ENCODE measurements around the gene DNM1. TPM values are rescaled to one million over a fixed set of nuclear protein-coding genes. Genes with fewer than 3 reads are reported as not detected.

The DNM1 gene
- total RNA-seq, 2 experiments from 2014 or later: 0.36 to 0.59 TPM

- ChIA-PET CTCF (interaction anchor here (0.7 to 2.7 kb wide), 5 partner anchors 9 to 43 kb away, joined by 3 to 10 read pairs (median 3); partner anchors contain the start of gene DNM1), POLR2A (interaction anchor here (0.6 to 1.7 kb wide), 8 partner anchors 10 to 356 kb away, joined by 3 to 9 read pairs (median 4); no protein-coding TSS in a partner anchor)
- H3K36me3 Mint-ChIP-seq (ENCODE audit: low read depth): peaks cover 19% of the 10 kb centered on the region
- peak within 1 kb of the TSS; percentile 87 for H3K27ac Mint-ChIP-seq
- TF ChIP-seq, protein P1, sequence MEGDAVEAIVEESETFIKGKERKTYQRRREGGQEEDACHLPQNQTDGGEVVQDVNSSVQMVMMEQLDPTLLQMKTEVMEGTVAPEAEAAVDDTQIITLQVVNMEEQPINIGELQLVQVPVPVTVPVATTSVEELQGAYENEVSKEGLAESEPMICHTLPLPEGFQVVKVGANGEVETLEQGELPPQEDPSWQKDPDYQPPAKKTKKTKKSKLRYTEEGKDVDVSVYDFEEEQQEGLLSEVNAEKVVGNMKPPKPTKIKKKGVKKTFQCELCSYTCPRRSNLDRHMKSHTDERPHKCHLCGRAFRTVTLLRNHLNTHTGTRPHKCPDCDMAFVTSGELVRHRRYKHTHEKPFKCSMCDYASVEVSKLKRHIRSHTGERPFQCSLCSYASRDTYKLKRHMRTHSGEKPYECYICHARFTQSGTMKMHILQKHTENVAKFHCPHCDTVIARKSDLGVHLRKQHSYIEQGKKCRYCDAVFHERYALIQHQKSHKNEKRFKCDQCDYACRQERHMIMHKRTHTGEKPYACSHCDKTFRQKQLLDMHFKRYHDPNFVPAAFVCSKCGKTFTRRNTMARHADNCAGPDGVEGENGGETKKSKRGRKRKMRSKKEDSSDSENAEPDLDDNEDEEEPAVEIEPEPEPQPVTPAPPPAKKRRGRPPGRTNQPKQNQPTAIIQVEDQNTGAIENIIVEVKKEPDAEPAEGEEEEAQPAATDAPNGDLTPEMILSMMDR (IDR thresholded peaks at IDR 0.05): no peak
- H3K4me1 Mint-ChIP-seq (ENCODE audit: low read depth): peaks cover 24% of the 10 kb centered on the region
- ATAC-seq (peak; percentile 89), DNase-seq (peak; percentile 97)
- H3K9me3 Mint-ChIP-seq: no peaks in the 10 kb centered on the region
- intact Hi-C loops (cut with micrococcal nuclease): no loop called here
- peak within 1 kb of the TSS; percentile 81 for H3K4me3 Mint-ChIP-seq
- H3K27me3 Mint-ChIP-seq: no peaks in the 10 kb centered on the region
Measured at GRCh38 chr9:128159784-128160602, 43.2 kb upstream of the DNM1 start, which contains the start of gene BBLN. BBLN (plus strand) TSS chr9:128160265; CDS start chr9:128160408, 143 bp downstream.

- POLR2A ChIA-PET: interaction anchor here (0.6 to 1.8 kb wide), 10 partner anchors 10 to 209 kb away, joined by 3 to 9 read pairs (median 4); no protein-coding TSS in a partner anchor
- H3K4me1 Mint-ChIP-seq (ENCODE audit: low read depth): peaks cover 24% of the 10 kb centered on the region
- no peaks in the 10 kb centered on the region for H3K27me3 Mint-ChIP-seq
- peak overlapping the region; percentile 81 for H3K4me3 Mint-ChIP-seq
- intact Hi-C loops (cut with micrococcal nuclease): no loop called here
- H3K27ac Mint-ChIP-seq: peak overlapping the region; percentile 87
- ATAC-seq (peak; percentile 57), DNase-seq (peak; percentile 86)
- H3K9me3 Mint-ChIP-seq: no peaks in the 10 kb centered on the region
- TF ChIP-seq, protein P1 (IDR thresholded peaks at IDR 0.05): no peak
- H3K36me3 Mint-ChIP-seq (ENCODE audit: low read depth): peaks cover 19% of the 10 kb centered on the region
- CTCF ChIA-PET: interaction anchor here (1.1 to 2.7 kb wide), 4 partner anchors 15 to 44 kb away, joined by 3 to 10 read pairs (median 6); no protein-coding TSS in a partner anchor
Measured at GRCh38 chr9:128160603-128160987, 42.6 kb upstream of the DNM1 start.

- Mint-ChIP-seq H3K27me3 (no peaks in the 10 kb centered on the region), H3K27ac (peak overlapping the region; percentile 87), H3K36me3 (ENCODE audit: low read depth) (peaks cover 23% of the 10 kb centered on the region), H3K9me3 (no peaks in the 10 kb centered on the region), H3K4me1 (ENCODE audit: low read depth) (peaks cover 24% of the 10 kb centered on the region), H3K4me3 (peak overlapping the region; percentile 81)
- no peak for DNase-seq
- intact Hi-C loops (cut with micrococcal nuclease): no loop called here
- TF ChIP-seq, protein P1 (IDR thresholded peaks at IDR 0.05): no peak
- ChIA-PET CTCF (interaction anchor here (1.1 to 2.7 kb wide), 4 partner anchors 15 to 45 kb away, joined by 3 to 10 read pairs (median 6); no protein-coding TSS in a partner anchor), POLR2A (interaction anchor here (0.6 to 1.8 kb wide), 9 partner anchors 9 to 208 kb away, joined by 3 to 9 read pairs (median 3); no protein-coding TSS in a partner anchor)
- no peak for ATAC-seq
Measured at GRCh38 chr9:128161215-128161902, 41.8 kb upstream of the DNM1 start.

GRCh38 chr9:128162215-128163026 lies 40.8 kb upstream of the DNM1 start:
- H3K27ac Mint-ChIP-seq: peak overlapping the region; percentile 14
- no peaks in the 10 kb centered on the region for H3K9me3 Mint-ChIP-seq
- intact Hi-C loops (cut with micrococcal nuclease): no loop called here
- no peaks in the 10 kb centered on the region for H3K27me3 Mint-ChIP-seq
- peaks cover 24% of the 10 kb centered on the region for H3K4me1 Mint-ChIP-seq (ENCODE audit: low read depth)
- H3K4me3 Mint-ChIP-seq: peak overlapping the region; percentile 81
- peaks cover 26% of the 10 kb centered on the region for H3K36me3 Mint-ChIP-seq (ENCODE audit: low read depth)
- no peak for ATAC-seq
- TF ChIP-seq, protein P1 (IDR thresholded peaks at IDR 0.05): no peak
- no peak for DNase-seq
- POLR2A ChIA-PET: interaction anchor here (0.6 to 1.8 kb wide), 3 partner anchors 10 to 33 kb away, joined by 3 to 4 read pairs (median 3); no protein-coding TSS in a partner anchor
- CTCF ChIA-PET: interaction anchor here (1.6 kb wide), 1 partner anchor 13 kb away, joined by 4 read pairs; no protein-coding TSS in a partner anchor

All from activated CD8-positive, alpha-beta T cell treated with anti-CD3 and anti-CD28 coated beads for 36 hours (primary cell).